Prostate gland (tissue), 2 donors: ENCODE results near the gene TNS4. TPM values are rescaled to one million over a fixed set of nuclear protein-coding genes. Genes with fewer than 3 reads are reported as not detected.

Experiments used
- DNase-seq: peaks from one replicate; pipeline ENCODE4 v3.0.0-alpha.2; 2019; ENCODE audit warnings: low spot score
- H3K27ac ChIP-seq, 2 donors: fragments of 200-600 bp; sonication (generic); 2 replicates each; pipeline ENCODE4 v1.5.1; 2017 to 2019
- H3K27me3 ChIP-seq: fragments of 200-600 bp; sonication (generic); replicated peaks from 2 replicates; pipeline ENCODE4 v1.5.1; 2019; ENCODE audit not compliant: insufficient read depth
- H3K36me3 ChIP-seq, 2 donors: fragments of 200-600 bp; sonication (generic); 1 replicate in 1 of 2; 2 replicates in 1 of 2; pipeline versions ENCODE4 v1.5.1 to v1.8.1; 2017 to 2019
- H3K4me1 ChIP-seq: fragments of 200-600 bp; sonication (generic); replicated peaks from 2 replicates; pipeline ENCODE4 v1.5.1; 2019
- H3K4me3 ChIP-seq, 2 donors: fragments of 200-600 bp; sonication (generic); 2 replicates each; pipeline ENCODE4 v1.5.1; 2017 to 2019
- H3K9me3 ChIP-seq: fragments of 200-600 bp; sonication (generic); 2 replicates; pipeline ENCODE4 v1.5.1; 2017
- POLR2A ChIP-seq: fragments of 450-650 bp; IDR thresholded peaks from one replicate; pipeline ENCODE4 v1.6.1; 2016; ENCODE audit warnings: antibody characterized with exemption, mild to moderate bottlenecking
- POLR2AphosphoS5 ChIP-seq: sonication (generic); formaldehyde crosslinking; IDR thresholded peaks from one replicate; pipeline ENCODE4 v1.6.1; 2017; ENCODE audit warnings: antibody characterized with exemption
- WGBS: methylation state at CpG from one replicate; pipeline ENCODE4 v1.1.5; 2018; 5-methylcytosine and 5-hydroxymethylcytosine counted together
- intact Hi-C: fragments of 100-400 bp; cut with DNase I; formaldehyde crosslinking; loops from one replicate; pipeline ENCODE4 v1.14.2; 2022
- total RNA-seq, 2 donors: library from RNA; depleted of rRNA; stranded (reverse); fragments of >200 nt; gene quantifications; one replicate each; pipeline ENCODE4 v1.1.0, GENCODE V29; 2016
- TF ChIP-seq, protein P1 (sequence below), 4 experiments: fragments of 200-600 bp in 2 of 4; fragments of 450-650 bp in 2 of 4; sonication (generic) in 2 of 4; IDR thresholded peaks; 1 replicate in 3 of 4; 2 replicates in 1 of 4; pipeline ENCODE4 v1.5.1; 2016 to 2019; ENCODE audit warnings: antibody characterized with exemption in 4 of 4, mild to moderate bottlenecking in 2 of 4, moderate library complexity in 2 of 4

Gene TNS4
- total RNA-seq, 2 donors from 2014 or later = 51.3 to 56.1 TPM

GRCh38 chr17:40487371-40488020, 13.9 kb downstream of the TNS4 start:
- no peak for TF ChIP-seq POLR2AphosphoS5
- no peak for TF ChIP-seq POLR2A
- TF ChIP-seq, protein P1, sequence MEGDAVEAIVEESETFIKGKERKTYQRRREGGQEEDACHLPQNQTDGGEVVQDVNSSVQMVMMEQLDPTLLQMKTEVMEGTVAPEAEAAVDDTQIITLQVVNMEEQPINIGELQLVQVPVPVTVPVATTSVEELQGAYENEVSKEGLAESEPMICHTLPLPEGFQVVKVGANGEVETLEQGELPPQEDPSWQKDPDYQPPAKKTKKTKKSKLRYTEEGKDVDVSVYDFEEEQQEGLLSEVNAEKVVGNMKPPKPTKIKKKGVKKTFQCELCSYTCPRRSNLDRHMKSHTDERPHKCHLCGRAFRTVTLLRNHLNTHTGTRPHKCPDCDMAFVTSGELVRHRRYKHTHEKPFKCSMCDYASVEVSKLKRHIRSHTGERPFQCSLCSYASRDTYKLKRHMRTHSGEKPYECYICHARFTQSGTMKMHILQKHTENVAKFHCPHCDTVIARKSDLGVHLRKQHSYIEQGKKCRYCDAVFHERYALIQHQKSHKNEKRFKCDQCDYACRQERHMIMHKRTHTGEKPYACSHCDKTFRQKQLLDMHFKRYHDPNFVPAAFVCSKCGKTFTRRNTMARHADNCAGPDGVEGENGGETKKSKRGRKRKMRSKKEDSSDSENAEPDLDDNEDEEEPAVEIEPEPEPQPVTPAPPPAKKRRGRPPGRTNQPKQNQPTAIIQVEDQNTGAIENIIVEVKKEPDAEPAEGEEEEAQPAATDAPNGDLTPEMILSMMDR (IDR thresholded peaks at IDR 0.05) = no peak
- Histone ChIP-seq H3K27me3 (no peaks in the 10 kb centered on the region), H3K36me3 (no peaks in the 10 kb centered on the region), H3K9me3 (no peaks in the 10 kb centered on the region), H3K4me1 (peaks cover 11% of the 10 kb centered on the region), H3K27ac (peak overlapping the region; percentile 74 to 76), H3K4me3 (no peak overlapping the region)
- DNase-seq = no peak
- intact Hi-C loops = no loop called here
- WGBS = 74% methylated on average over 7 of the region's 7 CpGs

GRCh38 chr17:40486522-40487370, 14.7 kb downstream of the TNS4 start:
- H3K27me3 ChIP-seq = no peaks in the 10 kb centered on the region
- peak overlapping the region; percentile 74 to 76 for H3K27ac ChIP-seq
- H3K4me1 ChIP-seq = peaks cover 11% of the 10 kb centered on the region
- no peak for DNase-seq
- TF ChIP-seq, protein P1 (IDR thresholded peaks at IDR 0.05) = no peak
- TF ChIP-seq POLR2A (no peak), POLR2AphosphoS5 (no peak)
- no peak overlapping the region for H3K4me3 ChIP-seq
- intact Hi-C loops = no loop called here
- H3K36me3 ChIP-seq = no peaks in the 10 kb centered on the region
- H3K9me3 ChIP-seq = no peaks in the 10 kb centered on the region
- 77% methylated on average over 12 of the region's 12 CpGs for WGBS

- no peaks in the 10 kb centered on the region for H3K36me3 ChIP-seq
- no peaks in the 10 kb centered on the region for H3K9me3 ChIP-seq
- no peaks in the 10 kb centered on the region for H3K27me3 ChIP-seq
- DNase-seq = peak; percentile 81
- TF ChIP-seq POLR2A (peak; percentile 24), POLR2AphosphoS5 (peak; percentile 88)
- TF ChIP-seq, protein P1 (IDR thresholded peaks at IDR 0.05) = no peak
- H3K4me1 ChIP-seq = peaks cover 11% of the 10 kb centered on the region
- WGBS = 29% methylated on average over 17 of the region's 17 CpGs
- no peak overlapping the region for H3K4me3 ChIP-seq
- H3K27ac ChIP-seq = peak overlapping the region; percentile 74 to 76
- intact Hi-C loops = no loop called here
Observed at GRCh38 chr17:40485851-40486521, 15.4 kb downstream of the TNS4 start.

DNA sequence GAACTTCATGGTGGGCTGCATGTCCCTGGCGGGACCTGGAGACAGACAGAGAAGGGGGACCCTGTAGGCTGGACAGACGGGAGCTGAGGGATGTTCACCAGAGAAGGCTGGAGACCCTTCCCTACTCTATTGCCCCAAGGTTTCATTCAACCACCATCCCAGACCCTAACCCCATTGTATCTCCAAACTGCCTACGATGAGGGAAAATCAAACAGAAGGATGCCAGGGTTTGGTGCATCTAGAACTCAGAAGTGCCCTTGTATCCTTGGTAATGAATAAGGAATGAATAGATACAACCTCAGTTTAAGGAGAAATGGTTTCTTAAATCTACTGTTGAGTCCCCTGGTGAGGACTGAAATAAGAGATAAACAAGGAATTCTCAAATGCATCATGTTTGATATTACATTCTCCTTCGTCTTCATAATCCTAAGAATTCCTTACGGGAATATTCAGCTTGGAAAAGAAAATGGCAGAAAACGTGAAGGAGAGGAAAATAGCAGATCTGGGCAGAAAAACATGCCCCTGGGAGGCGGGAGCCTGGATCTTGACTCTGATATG, 16.4 kb downstream of the TNS4 start:
- Histone ChIP-seq H3K36me3 (no peaks in the 10 kb centered on the region), H3K4me3 (no peak overlapping the region), H3K9me3 (no peaks in the 10 kb centered on the region), H3K27me3 (no peaks in the 10 kb centered on the region), H3K4me1 (peaks cover 5% of the 10 kb centered on the region), H3K27ac (peak overlapping the region; percentile 74 to 76)
- DNase-seq = no peak
- TF ChIP-seq POLR2AphosphoS5 (no peak), POLR2A (no peak)
- TF ChIP-seq, protein P1 (IDR thresholded peaks at IDR 0.05) = no peak
- intact Hi-C loops = no loop called here
- WGBS = 80% methylated on average over 7 of the region's 7 CpGs
